NCI-H2029 (cell line): ENCODE results near the gene CLEC6A.
"Not testable (repeated sequence)": the region's sequence is repeated elsewhere in the genome, so short reads cannot be mapped to it uniquely, and the experiment has no call there.

Experiments used
- DNase-seq: peaks from one replicate; lab custom pipeline; 2025; lab: John Stamatoyannopoulos, UW

CLEC6A gene

GRCh38 chr12:8455727-8456360 is at the start of gene CLEC6A:
TSS of gene CLEC6A (plus strand) at chr12:8455962. CDS start at chr12:8456112, 150 bp downstream.
- no peak for DNase-seq

DNA sequence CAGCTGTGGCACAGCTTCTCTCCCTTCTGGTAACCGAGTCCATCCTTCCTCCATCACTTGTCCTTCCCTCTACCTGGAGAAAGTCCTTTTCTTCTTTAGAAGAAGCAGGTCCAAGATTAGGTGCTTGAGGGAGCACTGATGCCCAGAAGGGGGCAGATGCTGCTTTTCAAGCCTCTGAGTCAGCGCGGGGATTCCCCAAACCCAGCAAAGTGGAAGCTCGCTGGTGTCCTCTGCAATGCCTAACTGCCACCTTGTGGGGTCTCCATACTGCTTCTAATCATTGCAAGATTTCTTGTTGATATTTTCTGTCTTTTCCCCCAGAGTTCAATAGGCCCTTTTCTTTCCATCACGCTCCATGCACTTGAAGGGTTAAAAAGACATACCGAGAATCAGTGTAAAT is 36.2 kb upstream of the CLEC6A start:
- not testable (repeated sequence) for DNase-seq

DNA sequence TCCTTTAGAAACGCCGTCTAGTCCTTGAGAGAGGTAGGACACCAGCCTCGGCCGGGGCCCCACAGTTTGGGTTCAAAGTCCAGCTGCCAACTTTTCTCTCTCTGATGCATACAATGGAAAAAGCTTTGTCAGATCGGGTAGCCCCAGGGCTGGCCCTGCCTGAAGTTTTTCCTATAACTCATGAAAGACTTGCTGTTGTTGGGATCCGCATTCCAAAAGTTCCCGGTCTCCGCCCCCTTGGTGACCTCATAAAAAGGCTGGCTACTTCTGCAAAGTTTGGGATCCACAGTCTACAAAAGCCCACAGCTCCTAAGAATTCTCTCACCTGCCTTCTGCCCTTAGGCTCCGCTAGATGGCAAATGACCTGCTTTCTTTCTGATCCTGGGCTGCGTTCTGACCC is 35.3 kb upstream of the CLEC6A start:
- no peak for DNase-seq

- not testable (repeated sequence) for DNase-seq
These were observed 11.1 kb upstream of the CLEC6A start for GRCh38 chr12:8444536-8445278.

- DNase-seq: no peak
These were observed 10.0 kb upstream of the CLEC6A start for GRCh38 chr12:8445731-8446130.

DNA sequence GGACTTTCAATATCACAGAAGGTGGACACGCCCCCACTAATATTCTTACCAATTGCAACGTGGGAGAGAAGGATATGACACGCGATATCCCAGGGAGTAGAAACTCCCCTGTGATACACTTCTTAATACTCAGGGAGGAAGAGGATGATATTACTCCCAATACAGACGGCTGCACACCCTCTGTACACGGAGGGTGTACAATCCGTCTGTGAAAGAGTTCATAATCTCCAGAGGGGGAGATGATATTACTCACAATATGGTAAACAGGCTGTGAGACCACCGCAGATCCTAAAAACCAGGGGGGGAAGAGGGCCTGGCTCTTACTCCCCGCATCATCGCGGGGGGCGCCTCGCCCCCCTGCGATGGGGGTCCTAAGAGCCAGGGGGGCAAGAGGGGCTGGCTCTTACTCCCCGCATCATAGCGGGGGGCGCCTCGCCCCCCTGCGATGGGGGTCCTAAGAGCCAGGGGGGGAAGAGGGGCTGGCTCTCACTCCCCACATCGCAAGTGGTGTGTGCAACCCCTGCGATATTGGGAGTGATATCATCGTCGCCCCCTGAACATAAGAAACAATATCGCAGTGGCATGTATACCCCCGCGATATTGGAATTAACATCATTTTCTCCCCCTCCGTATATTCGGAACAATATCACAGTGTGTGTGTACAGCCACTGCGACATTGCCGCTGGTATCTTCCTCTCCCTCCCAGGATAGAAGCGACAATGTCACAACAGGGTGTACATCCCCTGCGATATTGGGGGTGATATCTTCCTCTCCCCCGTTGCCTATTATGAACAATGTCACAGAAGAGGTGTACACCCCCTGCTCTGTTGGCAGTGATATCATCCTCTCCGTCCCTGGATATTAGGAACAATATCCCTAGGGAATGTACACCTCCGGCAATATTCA is 8.9 kb upstream of the CLEC6A start:
- DNase-seq: no peak

GRCh38 chr12:8449355-8449859 is 6.4 kb upstream of the CLEC6A start:
- no peak for DNase-seq

- no peak for DNase-seq
These were observed 3.7 kb upstream of the CLEC6A start for GRCh38 chr12:8452036-8452435.

DNA sequence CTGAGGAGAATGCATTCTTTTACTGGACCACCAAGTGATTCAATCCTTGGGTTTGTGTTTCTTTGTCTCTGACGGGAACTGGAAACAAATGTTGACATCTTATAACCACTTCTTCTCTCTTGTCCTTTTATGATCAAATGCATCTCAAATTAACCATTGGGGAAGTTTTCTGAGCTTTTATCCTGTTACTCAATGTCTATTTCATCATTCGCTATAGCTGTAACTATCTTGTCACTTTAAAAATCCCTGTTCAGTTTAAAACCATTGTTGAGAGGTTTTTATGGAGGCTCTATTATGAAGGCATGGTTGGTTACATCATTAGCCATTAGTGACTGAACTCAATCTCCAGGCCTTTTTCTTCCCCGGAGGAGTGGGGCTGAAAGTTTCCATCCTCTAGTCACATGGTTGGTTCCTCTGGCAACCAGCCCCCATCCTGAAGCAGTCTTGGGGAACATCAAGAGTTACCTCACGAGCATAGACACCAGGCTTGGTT is 2.7 kb upstream of the CLEC6A start:
- no peak for DNase-seq

GRCh38 chr12:8453796-8454195 is 2.0 kb upstream of the CLEC6A start:
- no peak for DNase-seq

DNA sequence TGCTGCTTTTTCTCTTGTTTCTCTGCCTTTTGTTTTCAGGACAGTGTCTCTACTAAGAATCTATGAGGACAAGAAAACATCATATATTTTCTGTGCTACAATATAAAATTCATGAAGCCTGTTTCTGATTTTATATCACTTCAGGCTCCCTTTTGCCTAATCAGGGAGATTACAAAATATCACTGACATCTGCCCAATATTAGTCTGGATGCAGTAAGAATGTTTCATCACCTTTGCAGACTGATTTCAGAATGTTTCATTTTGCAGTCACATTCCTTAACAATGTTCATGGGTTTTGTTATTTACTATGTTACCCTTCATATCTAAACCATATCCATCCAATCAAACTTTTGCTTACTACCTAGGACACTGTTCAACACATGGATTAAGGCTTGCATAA is 491 bp upstream of the CLEC6A start:
- DNase-seq: no peak

GRCh38 chr12:8461426-8461825 is 5.7 kb downstream of the CLEC6A start:
- no peak for DNase-seq

DNA sequence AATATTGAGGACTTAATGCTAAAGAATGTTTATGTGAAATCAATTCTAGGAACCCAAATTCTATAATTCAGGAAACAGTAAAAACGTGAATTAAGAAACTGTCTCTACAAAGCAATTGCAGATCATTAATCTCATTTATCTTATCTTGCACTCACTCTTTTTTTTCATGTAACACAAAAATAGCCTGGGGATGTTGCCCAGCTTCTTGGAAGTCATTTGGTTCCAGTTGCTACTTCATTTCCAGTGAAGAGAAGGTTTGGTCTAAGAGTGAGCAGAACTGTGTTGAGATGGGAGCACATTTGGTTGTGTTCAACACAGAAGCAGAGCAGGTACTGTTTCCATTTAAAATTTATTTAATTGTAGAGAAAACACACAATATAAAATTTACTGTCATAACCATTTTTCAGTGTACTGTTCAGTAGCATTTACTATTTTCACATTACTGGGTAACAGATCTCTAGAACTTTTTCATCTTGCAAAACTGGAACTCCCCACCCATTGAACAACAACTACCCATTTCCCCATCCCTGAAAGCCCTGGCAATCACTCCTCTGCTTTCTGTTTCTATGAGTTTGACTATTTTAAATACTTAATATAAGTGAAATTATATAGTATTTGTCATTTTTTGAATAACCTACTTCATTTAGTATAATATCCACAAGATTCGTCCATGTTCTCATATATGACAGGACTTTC is 9.7 kb downstream of the CLEC6A start:
- DNase-seq: no peak

GRCh38 chr12:8466241-8466640 is 10.5 kb downstream of the CLEC6A start:
- DNase-seq: no peak

GRCh38 chr12:8471090-8471489 is 15.3 kb downstream of the CLEC6A start:
- DNase-seq: no peak

DNA sequence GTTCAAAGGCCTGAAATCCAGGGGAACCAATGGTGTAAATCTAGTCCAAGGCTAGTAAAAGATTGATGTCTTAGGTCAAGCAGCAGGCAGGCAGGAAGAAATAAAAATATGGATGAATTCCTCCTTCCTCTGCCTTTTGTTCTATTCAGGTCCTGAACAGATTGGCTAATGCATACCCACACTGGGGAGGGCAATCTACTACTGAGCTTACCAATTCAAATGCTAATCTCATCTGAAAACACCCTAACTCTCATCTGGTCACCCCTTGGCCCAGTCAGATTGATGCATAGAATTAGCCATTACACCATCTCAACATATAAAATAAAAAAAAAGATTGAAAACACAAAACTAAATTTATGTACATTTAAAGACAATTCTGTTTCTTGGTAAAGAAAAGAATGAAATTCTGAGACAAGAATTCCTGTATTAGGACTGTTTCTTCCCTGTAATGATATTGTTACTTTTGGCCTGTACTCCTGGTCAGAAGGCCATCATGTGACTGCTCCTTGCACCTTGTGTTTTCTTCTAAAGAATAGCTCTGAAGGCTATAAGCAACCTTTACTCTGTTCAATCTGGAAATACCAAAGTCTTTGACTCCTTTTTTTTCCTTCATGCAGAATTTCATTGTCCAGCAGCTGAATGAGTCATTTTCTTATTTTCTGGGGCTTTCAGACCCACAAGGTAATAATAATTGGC is 19.9 kb downstream of the CLEC6A start:
- DNase-seq: no peak

DNA sequence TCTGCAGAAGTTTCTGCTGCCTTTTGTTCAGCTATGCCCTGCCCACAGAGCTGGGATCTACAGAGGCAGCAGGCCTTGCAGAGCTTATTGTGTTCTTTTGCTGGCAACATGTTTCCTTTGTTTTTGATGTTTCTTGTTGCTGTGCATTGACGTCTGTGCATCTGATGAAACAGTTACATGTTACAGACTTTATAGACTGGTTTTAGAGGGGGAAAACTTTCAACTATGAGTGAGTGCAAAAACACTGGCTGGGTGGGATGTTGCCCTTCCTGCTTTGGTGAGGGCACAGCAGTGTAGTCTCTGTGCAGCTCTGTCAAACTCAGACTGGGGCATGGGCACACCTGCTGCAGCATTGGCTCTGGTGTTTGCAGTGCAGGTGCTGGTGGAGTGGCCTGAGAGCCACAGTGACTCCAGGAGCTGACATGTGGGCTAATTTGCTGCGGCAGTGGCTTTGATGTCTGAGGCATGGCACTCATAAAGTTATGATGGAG is 26.9 kb downstream of the CLEC6A start:
- DNase-seq: no peak

DNA sequence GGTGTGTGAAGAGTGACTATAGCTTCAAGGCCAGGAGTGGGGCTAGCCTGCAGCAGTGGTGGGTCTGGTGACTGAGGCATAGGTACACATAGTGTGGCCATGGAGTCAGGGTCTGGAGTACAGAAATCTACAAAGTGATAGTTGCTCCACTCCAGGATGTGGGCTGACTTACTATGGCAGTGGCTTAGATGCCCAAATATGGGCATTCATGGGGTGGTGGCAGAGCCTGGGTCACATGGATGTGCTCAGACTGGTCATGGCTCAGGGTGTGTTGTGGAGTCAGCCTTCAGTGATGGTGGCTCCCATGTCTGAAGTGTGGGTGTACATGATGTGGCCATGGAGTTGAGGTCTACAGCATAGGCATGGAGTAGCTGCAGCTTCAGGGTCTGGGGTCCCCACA is 27.3 kb downstream of the CLEC6A start:
- DNase-seq: no peak

DNA sequence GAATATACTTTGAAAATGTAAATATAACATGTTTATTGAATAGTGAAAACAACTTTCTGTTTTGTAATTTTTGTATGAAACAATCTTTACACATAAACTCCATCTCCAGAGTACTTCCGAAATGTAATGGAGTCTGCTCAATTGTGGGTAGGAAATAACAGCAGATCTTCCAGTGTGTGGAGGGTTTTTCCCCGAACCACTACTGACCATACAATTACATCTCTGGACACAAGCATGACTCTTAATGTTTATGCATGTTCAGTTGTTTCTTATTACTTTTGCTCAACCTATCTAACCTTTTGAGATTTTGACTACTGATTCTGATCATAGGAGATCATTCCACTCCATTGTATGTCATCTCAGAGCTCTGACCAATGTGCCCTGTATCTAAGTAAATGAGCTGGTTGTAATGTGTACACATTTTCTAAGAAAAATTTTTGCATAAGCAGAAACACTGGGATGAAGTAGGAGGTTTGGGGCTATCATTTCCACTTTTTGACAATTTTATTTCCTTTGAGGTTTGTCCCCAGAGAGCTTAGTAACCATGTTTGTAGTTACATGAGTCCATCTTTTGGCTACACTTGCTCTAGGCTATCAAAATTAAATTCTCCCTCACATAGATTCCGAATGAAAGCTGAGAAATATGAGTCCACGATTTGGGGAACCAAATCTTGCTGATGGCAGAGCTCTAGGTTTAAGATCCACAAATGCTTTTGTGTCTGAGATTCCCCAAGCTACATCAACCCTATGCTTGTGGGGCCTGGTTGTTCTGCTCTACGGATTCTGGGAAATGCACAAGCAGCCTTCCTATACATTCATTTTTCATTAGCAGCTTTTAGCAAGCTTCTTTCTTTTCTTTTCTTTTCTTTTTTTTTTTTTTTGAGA is 36.1 kb downstream of the CLEC6A start:
- DNase-seq: no peak

DNA sequence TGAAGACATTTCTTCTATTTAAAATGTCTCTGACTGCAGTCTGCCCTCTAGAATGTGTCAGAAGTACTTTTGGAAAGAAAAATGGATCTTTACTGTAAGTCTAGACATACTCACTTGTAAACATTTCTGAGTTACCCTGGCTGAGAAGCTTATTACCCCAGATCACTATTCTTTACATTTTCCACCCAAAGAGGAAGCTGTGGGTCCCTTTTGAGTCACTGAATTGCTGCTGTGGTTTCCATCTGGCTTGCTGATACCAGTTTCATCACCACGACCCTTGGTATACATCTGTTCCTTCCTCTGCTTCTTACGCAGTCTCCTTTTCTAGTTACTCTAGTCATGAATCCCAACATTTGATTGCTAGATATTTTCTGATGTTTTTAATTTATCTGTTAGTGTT is 37.3 kb downstream of the CLEC6A start:
- no peak for DNase-seq
